Midbrain (tissue), 1 donor: Measurements from ENCODE around the gene TLK2.

Experiments
- DNase-seq: peaks from one replicate; lab custom pipeline; 2025; lab: John Stamatoyannopoulos, UW

TLK2 gene

GRCh38 chr17:62655656-62656055 lies 177.0 kb downstream of the TLK2 start:
- no peak for DNase-seq

GRCh38 chr17:62656446-62656845 lies 177.8 kb downstream of the TLK2 start:
- no peak for DNase-seq

DNA sequence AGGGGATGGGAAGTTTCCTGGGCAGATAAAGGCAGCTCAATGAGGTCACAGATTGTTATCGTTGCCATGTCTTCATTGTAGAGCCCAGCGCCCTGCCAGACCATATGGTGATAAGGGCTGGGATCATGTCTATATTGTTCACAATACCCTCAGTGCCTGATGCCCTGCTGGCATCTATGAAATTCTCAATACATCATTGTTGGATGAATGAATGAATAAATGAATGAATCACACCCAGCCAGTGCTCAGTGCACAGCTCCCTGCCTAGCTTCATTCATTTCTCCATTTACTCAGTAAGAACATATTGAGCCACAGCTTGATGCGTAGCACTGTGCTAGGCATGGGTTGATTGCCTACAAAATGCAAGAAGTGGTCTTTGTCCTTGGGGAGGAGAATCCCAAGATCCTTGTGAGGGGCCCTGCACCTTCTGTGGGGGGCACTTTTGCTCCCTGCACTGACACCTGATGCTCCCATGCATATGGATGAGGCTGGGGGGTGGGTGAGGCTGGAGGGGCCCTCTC lies 178.6 kb downstream of the TLK2 start:
- DNase-seq, result no peak

DNA sequence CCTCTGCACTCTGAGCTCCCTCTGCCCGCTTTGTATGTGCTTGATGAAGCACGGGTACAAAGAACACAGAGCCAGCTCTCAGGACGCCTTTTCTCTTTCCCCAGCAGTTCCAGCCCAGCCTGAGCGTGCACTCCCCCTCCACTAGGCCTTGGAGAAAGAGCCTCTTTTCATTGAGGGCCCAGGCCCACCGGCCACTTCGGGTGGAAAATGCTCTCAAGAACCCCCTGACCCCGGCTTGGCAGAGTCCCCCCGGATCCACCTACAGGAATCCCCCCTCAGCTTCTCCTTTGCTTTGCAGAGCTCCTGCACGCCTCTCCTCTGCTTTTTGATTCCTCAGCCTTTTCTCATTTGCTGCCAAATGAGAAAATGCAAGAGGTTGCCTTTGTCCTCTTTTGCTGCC lies 179.1 kb downstream of the TLK2 start:
- no peak for DNase-seq

DNA sequence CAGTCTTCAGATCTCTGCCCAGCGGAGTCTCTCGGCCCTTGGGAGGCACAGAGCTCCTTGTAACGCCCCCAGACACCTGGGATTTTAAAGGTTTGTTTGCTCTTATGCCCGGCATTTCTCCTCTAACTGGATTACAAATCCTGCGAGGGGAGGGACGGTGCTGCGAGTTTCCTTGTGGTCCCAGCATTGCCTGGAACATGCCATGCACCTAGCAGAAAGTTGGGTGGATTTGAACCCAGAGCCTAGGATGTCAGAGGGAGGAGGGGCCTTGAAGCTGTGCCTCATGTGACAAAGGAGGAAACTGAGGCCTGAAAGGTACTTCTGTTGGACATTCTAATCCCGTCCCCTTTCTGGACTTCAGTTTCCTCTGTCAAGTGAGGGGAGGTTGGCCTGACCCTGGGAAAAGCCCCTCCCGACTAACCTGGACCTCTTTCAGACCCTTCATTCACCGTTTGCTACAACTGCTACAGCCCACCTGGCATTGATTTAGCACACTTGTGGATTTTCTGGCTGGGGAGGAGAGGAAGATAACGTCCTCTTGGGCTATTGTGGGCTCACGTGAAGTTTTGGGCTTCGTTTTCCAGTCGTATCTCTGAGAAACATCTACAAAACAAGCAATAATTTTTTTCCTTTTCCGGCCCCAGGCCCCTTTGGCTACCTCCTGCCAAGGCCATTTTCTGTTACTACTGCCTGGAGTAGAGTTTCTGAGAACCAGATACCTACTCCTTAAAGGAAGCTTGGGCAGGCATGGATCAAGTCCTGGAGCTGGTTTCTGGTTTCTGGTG lies 179.7 kb downstream of the TLK2 start:
- no peak for DNase-seq

- no peak for DNase-seq
Measured at GRCh38 chr17:62660629-62661118, 182.0 kb downstream of the TLK2 start.

DNA sequence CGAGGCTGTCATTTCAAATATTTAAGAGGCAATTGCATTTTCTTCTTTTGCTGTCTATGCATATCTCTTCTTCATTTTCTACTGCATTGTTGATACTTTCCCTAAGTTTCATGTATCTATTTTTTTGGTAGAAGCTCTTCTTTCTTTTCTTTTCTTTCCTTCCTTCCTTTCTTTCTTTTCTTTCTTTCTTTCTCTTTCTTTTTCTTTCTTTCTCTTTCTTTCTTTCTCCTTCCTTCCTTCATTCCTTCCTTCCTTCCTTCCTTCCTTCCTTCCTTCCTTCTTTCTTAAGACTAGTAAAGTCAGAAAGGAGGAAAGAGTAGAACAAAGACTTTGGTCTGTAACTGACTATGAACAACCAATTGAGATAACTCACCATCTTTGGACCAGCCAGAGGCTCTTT lies 182.7 kb downstream of the TLK2 start:
- no peak for DNase-seq

DNA sequence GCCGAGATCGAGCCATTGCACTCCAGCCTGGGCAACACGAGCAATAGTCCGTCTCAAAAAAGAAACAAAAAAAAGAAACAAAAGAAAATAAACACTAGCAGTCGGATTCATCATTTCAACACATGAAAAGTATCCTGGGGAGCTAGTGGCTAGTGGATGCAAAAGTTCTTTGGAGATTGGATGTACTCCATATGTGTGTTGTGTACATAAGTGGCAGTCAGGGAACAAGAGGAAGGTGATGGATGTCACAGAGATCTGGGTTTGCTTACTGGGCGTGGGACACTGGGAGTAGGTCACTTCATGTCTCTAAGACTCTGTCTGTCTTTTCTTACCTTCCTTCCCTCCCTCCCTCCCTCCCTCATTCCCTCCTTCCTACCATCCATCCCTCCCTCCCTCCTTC lies 184.2 kb downstream of the TLK2 start:
- DNase-seq, result no peak
